Prostate gland (tissue), 2 donors: ENCODE measurements around the gene OMA1. TPM values are rescaled to one million over a fixed set of nuclear protein-coding genes. Genes with fewer than 3 reads are reported as not detected.

Experiments used
- DNase-seq: peaks from one replicate; pipeline ENCODE4 v3.0.0-alpha.2; 2019; ENCODE audit warnings: low spot score
- H3K27ac ChIP-seq, 2 donors: fragments of 200-600 bp; sonication (generic); 2 replicates each; pipeline ENCODE4 v1.5.1; 2017 to 2019
- H3K27me3 ChIP-seq: fragments of 200-600 bp; sonication (generic); replicated peaks from 2 replicates; pipeline ENCODE4 v1.5.1; 2019; ENCODE audit not compliant: insufficient read depth
- H3K36me3 ChIP-seq, 2 donors: fragments of 200-600 bp; sonication (generic); 1 replicate in 1 of 2; 2 replicates in 1 of 2; pipeline versions ENCODE4 v1.5.1 to v1.8.1; 2017 to 2019
- H3K4me1 ChIP-seq: fragments of 200-600 bp; sonication (generic); replicated peaks from 2 replicates; pipeline ENCODE4 v1.5.1; 2019
- H3K4me3 ChIP-seq, 2 donors: fragments of 200-600 bp; sonication (generic); 2 replicates each; pipeline ENCODE4 v1.5.1; 2017 to 2019
- H3K9me3 ChIP-seq: fragments of 200-600 bp; sonication (generic); 2 replicates; pipeline ENCODE4 v1.5.1; 2017
- POLR2A ChIP-seq: fragments of 450-650 bp; IDR thresholded peaks from one replicate; pipeline ENCODE4 v1.6.1; 2016; ENCODE audit warnings: antibody characterized with exemption, mild to moderate bottlenecking
- POLR2AphosphoS5 ChIP-seq: sonication (generic); formaldehyde crosslinking; IDR thresholded peaks from one replicate; pipeline ENCODE4 v1.6.1; 2017; ENCODE audit warnings: antibody characterized with exemption
- WGBS: methylation state at CpG from one replicate; pipeline ENCODE4 v1.1.5; 2018; 5-methylcytosine and 5-hydroxymethylcytosine counted together
- intact Hi-C: fragments of 100-400 bp; cut with DNase I; formaldehyde crosslinking; loops from one replicate; pipeline ENCODE4 v1.14.2; 2022
- total RNA-seq, 2 donors: library from RNA; depleted of rRNA; stranded (reverse); fragments of >200 nt; gene quantifications; one replicate each; pipeline ENCODE4 v1.1.0, GENCODE V29; 2016
- TF ChIP-seq, protein P1 (sequence below), 4 experiments: fragments of 200-600 bp in 2 of 4; fragments of 450-650 bp in 2 of 4; sonication (generic) in 2 of 4; IDR thresholded peaks; 1 replicate in 3 of 4; 2 replicates in 1 of 4; pipeline ENCODE4 v1.5.1; 2016 to 2019; ENCODE audit warnings: antibody characterized with exemption in 4 of 4, mild to moderate bottlenecking in 2 of 4, moderate library complexity in 2 of 4

The OMA1 gene
- total RNA-seq, 2 donors from 2014 or later, result 26.4 to 46.6 TPM

DNA sequence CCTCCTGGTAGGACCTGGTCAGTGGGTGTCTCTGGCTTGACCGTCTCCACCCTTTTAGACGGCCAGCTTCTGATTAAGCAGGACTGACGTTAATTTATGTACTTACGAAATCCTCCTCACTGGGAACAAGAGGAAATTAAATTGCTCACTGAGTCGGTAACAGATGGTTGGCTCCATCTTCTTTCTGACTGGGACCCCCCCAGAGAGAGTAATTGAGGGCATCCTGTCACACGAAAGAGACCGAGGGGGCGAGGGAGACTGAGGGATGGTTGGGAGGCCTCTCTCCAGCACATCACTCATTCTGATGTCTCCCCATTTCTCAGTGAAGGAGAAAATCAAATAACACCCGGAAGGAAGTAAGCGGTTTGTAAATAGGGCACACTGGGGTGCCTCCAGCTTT is 104.8 kb downstream of the OMA1 start:
- no peak for TF ChIP-seq POLR2AphosphoS5
- no peak for TF ChIP-seq POLR2A
- WGBS, result 75% methylated on average over 10 of the region's 10 CpGs
- no peak for DNase-seq
- Histone ChIP-seq H3K9me3 (no peaks in the 10 kb centered on the region), H3K27me3 (no peaks in the 10 kb centered on the region), H3K36me3 (no peaks in the 10 kb centered on the region), H3K27ac (no peak overlapping the region), H3K4me3 (no peak overlapping the region), H3K4me1 (no peaks in the 10 kb centered on the region)
- intact Hi-C loops, result no loop called here

DNA sequence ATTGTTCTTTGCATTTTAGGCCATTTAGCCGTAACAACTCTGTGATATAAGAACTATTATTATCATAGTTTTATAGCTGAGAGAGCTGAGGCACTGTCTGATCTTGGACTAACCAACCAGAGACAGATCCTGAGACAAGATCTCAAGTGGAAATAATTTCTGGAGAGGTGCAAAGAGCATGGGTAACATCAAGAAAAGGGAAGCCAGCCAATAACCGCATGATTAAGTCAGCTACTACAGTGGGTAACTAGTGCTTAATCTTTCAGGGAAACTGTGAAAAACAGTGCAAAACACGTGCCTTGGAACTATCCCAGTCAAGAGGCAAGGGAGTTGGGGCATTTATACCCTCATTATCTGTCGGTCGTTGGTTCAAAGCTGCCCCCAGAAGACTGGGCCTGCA is 105.8 kb downstream of the OMA1 start:
- Histone ChIP-seq H3K4me1 (no peaks in the 10 kb centered on the region), H3K4me3 (no peak overlapping the region), H3K27me3 (no peaks in the 10 kb centered on the region), H3K27ac (no peak overlapping the region), H3K36me3 (no peaks in the 10 kb centered on the region), H3K9me3 (no peaks in the 10 kb centered on the region)
- no peak for TF ChIP-seq POLR2AphosphoS5
- TF ChIP-seq, protein P1, sequence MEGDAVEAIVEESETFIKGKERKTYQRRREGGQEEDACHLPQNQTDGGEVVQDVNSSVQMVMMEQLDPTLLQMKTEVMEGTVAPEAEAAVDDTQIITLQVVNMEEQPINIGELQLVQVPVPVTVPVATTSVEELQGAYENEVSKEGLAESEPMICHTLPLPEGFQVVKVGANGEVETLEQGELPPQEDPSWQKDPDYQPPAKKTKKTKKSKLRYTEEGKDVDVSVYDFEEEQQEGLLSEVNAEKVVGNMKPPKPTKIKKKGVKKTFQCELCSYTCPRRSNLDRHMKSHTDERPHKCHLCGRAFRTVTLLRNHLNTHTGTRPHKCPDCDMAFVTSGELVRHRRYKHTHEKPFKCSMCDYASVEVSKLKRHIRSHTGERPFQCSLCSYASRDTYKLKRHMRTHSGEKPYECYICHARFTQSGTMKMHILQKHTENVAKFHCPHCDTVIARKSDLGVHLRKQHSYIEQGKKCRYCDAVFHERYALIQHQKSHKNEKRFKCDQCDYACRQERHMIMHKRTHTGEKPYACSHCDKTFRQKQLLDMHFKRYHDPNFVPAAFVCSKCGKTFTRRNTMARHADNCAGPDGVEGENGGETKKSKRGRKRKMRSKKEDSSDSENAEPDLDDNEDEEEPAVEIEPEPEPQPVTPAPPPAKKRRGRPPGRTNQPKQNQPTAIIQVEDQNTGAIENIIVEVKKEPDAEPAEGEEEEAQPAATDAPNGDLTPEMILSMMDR (IDR thresholded peaks at IDR 0.05), result no peak
- 78% methylated on average over 5 of the region's 5 CpGs for WGBS
- intact Hi-C loops, result no loop called here
- no peak for DNase-seq

DNA sequence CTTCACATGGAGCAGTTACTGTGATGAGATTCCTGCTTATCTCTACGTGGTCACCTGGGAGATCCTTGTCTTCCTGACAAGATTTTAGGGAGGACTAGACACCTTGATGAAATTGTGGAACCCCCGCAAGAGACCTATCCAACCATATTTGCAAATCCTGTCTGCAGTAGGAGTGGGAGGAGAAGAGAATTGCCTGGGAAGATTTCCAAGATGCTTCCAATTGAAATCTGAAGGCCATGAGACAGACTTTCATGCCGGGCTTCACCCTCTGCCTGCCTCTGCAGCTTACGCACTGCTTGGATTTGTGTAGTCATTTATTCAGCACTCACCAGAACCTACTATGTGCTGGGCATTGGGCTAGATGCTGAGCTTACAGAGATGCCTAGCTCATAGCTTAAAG is 106.6 kb downstream of the OMA1 start:
- no peak for DNase-seq
- H3K27me3 ChIP-seq, result no peaks in the 10 kb centered on the region
- H3K4me1 ChIP-seq, result no peaks in the 10 kb centered on the region
- no peaks in the 10 kb centered on the region for H3K36me3 ChIP-seq
- no peaks in the 10 kb centered on the region for H3K9me3 ChIP-seq
- intact Hi-C loops, result no loop called here
- TF ChIP-seq POLR2AphosphoS5 (no peak), POLR2A (no peak)
- TF ChIP-seq, protein P1 (IDR thresholded peaks at IDR 0.05), result no peak
- H3K4me3 ChIP-seq, result no peak overlapping the region
- H3K27ac ChIP-seq, result no peak overlapping the region
- 69% methylated on average over 4 of the region's 4 CpGs for WGBS

DNA sequence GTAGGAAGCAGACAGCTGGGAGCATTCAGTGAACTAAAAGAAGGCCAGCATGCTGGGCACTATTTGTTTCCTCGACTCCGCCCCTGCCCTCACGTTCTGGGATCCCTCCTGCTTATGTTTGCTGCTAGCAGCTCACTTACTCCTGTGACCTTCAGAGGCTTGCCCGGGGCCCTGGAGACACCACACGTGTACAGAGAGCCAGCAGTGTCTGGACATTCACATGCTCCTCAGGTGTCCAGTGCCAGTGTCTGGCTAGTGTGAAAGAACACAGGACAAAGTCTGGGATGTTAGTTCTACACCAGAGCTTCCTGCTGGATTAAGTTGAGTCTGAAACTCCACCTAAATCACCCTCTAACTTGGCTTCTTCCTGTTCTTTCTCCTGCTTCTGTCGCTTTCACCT is 108.1 kb downstream of the OMA1 start:
- no peaks in the 10 kb centered on the region for H3K27me3 ChIP-seq
- intact Hi-C loops, result no loop called here
- no peaks in the 10 kb centered on the region for H3K9me3 ChIP-seq
- no peak overlapping the region for H3K27ac ChIP-seq
- no peaks in the 10 kb centered on the region for H3K4me1 ChIP-seq
- TF ChIP-seq, protein P1 (IDR thresholded peaks at IDR 0.05), result no peak
- TF ChIP-seq POLR2A, result no peak
- no peak for TF ChIP-seq POLR2AphosphoS5
- no peak overlapping the region for H3K4me3 ChIP-seq
- 69% methylated on average over 6 of the region's 6 CpGs for WGBS
- H3K36me3 ChIP-seq, result no peaks in the 10 kb centered on the region
- no peak for DNase-seq

DNA sequence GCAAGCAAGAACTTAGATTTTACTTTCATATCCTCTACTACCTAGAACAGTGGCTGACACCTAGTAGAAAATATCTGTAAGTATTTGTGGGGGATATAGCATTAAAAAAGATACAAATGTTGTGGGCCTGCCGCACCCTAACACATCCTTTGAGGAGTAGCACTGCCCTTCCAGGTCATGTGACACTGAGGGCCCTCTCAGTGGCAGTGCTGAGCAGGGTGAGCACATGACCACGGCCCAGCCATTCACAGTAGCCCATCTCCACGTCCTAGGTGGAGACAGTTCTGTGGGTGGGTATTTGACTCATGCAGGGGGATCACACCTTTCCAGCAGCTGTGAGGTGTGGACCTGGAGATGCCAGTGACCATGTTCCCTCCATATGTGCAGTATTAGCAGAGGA is 108.9 kb downstream of the OMA1 start:
- Histone ChIP-seq H3K27me3 (no peaks in the 10 kb centered on the region), H3K4me1 (no peaks in the 10 kb centered on the region), H3K36me3 (no peaks in the 10 kb centered on the region), H3K9me3 (no peaks in the 10 kb centered on the region), H3K27ac (no peak overlapping the region), H3K4me3 (no peak overlapping the region)
- TF ChIP-seq POLR2A, result no peak
- TF ChIP-seq, protein P1 (IDR thresholded peaks at IDR 0.05), result no peak
- TF ChIP-seq POLR2AphosphoS5, result no peak
- WGBS, result 92% methylated on average over 3 of the region's 3 CpGs
- no peak for DNase-seq
- intact Hi-C loops, result no loop called here
